ENCODE measurements around the gene SCART1. TPM values are rescaled to one million over a fixed set of nuclear protein-coding genes. Genes with fewer than 3 reads are reported as not detected.

Gene SCART1
- total RNA-seq, 1 donor from 2014 or later: 0.77 TPM

Other genes with a start within 250 kb of the SCART1 start
- 0.17 and 0.19 TPM in 2 replicates for gene UTF1, start 223.7 kb upstream of the SCART1 start, total RNA-seq
- not detected in 2 replicates for gene VENTX, start 216.1 kb upstream of the SCART1 start, total RNA-seq
- gene ADAM8, start 177.1 kb upstream of the SCART1 start, total RNA-seq: 143 and 165 TPM in 2 replicates
- gene TUBGCP2, start 145.1 kb upstream of the SCART1 start, total RNA-seq: 65.3 and 70.6 TPM in 2 replicates
- gene ZNF511, start 145.0 kb upstream of the SCART1 start, total RNA-seq: 83.8 and 87.2 TPM in 2 replicates
- not detected in 2 replicates for gene CALY, start 117.0 kb upstream of the SCART1 start, total RNA-seq
- not detected in 2 replicates for gene PRAP1, start 106.6 kb upstream of the SCART1 start, total RNA-seq
- gene FUOM, start 95.9 kb upstream of the SCART1 start, total RNA-seq: 43.6 and 46.6 TPM in 2 replicates
- 64.3 and 66.3 TPM in 2 replicates for gene ECHS1, start 80.6 kb upstream of the SCART1 start, total RNA-seq
- gene PAOX, start 74.7 kb upstream of the SCART1 start, total RNA-seq: 9.3 and 9.4 TPM in 2 replicates
- 66.8 and 68.1 TPM in 2 replicates for gene MTG1, start 59.8 kb upstream of the SCART1 start, total RNA-seq
- not detected in 2 replicates for gene SPRN, start 29.3 kb upstream of the SCART1 start, total RNA-seq
- 0.33 and 0.40 TPM in 2 replicates for gene CYP2E1, start 73.4 kb downstream of the SCART1 start, total RNA-seq
- 0.37 and 0.38 TPM in 2 replicates for gene SYCE1, start 111.6 kb downstream of the SCART1 start, total RNA-seq
- gene FRG2B, start 172.8 kb downstream of the SCART1 start, total RNA-seq: not detected in 2 replicates